Activated CD8-positive, alpha-beta memory T cell treated with anti-CD3 and anti-CD28 coated beads, Interleukin-2, amount 50 U/mL, for 48 hours (primary cell): ENCODE results near the gene PCDH15.
"Not testable (repeated sequence)": the region's sequence is repeated elsewhere in the genome, so short reads cannot be mapped to it uniquely, and the experiment has no call there.

Experiments used
- DNase-seq: peaks from one replicate; pipeline ENCODE4 v3.0.0-alpha.2; 2020

PCDH15 gene

GRCh38 chr10:54531296-54531695 lies 269.7 kb downstream of the PCDH15 start:
- no peak for DNase-seq

GRCh38 chr10:54530299-54530698 lies 270.7 kb downstream of the PCDH15 start:
- DNase-seq, result no peak

- DNase-seq, result no peak
Measured at GRCh38 chr10:54525816-54526215, 275.2 kb downstream of the PCDH15 start.

- not testable (repeated sequence) for DNase-seq
Measured at GRCh38 chr10:54515244-54515643, 285.8 kb downstream of the PCDH15 start.

- no peak for DNase-seq
Measured at GRCh38 chr10:54503863-54504262, 297.2 kb downstream of the PCDH15 start.

- no peak for DNase-seq
Measured at GRCh38 chr10:54501929-54502328, 299.1 kb downstream of the PCDH15 start.

GRCh38 chr10:54496852-54497251 lies 304.2 kb downstream of the PCDH15 start:
- no peak for DNase-seq

GRCh38 chr10:54487743-54488142 lies 313.3 kb downstream of the PCDH15 start:
- no peak for DNase-seq

- DNase-seq, result no peak
Measured at GRCh38 chr10:54485971-54486370, 315.1 kb downstream of the PCDH15 start.

GRCh38 chr10:54484186-54484585 lies 316.8 kb downstream of the PCDH15 start:
- DNase-seq, result no peak

GRCh38 chr10:54478601-54479000 lies 322.4 kb downstream of the PCDH15 start:
- no peak for DNase-seq

- DNase-seq, result no peak
Measured at GRCh38 chr10:54477738-54478137, 323.3 kb downstream of the PCDH15 start.

GRCh38 chr10:54470324-54470631 lies 330.8 kb downstream of the PCDH15 start:
- DNase-seq, result no peak

- DNase-seq, result no peak
Measured at GRCh38 chr10:54469587-54470323, 331.3 kb downstream of the PCDH15 start.

GRCh38 chr10:54454271-54454670 lies 346.8 kb downstream of the PCDH15 start:
- no peak for DNase-seq

- DNase-seq, result no peak
Measured at GRCh38 chr10:54449056-54449455, 352.0 kb downstream of the PCDH15 start.

GRCh38 chr10:54444170-54444569 lies 356.9 kb downstream of the PCDH15 start:
- DNase-seq, result no peak

- no peak for DNase-seq
Measured at GRCh38 chr10:54441275-54441674, 359.8 kb downstream of the PCDH15 start.

GRCh38 chr10:54434782-54435181 lies 366.2 kb downstream of the PCDH15 start:
- DNase-seq, result no peak

GRCh38 chr10:54415483-54415882 lies 385.5 kb downstream of the PCDH15 start:
- DNase-seq, result no peak

GRCh38 chr10:54402576-54402975 lies 398.5 kb downstream of the PCDH15 start:
- no peak for DNase-seq

GRCh38 chr10:54396031-54396430 lies 405.0 kb downstream of the PCDH15 start:
- no peak for DNase-seq

- DNase-seq, result not testable (repeated sequence)
Measured at GRCh38 chr10:54394598-54394997, 406.4 kb downstream of the PCDH15 start.

GRCh38 chr10:54372179-54372578 lies 428.9 kb downstream of the PCDH15 start:
- no peak for DNase-seq

- no peak for DNase-seq
Measured at GRCh38 chr10:54368984-54369383, 432.0 kb downstream of the PCDH15 start.
